H1 (cell line): ENCODE measurements around the gene GABRE.

Experiments used
- ASH2L ChIP-seq: fragments of 200-600, 300-600 bp; sonication (generic); IDR thresholded peaks from one replicate; pipeline ENCODE4 v1.7.1; 2017; ENCODE audit warnings: low read length
- CEBPB ChIP-seq: IDR thresholded peaks from 2 replicates; pipeline ENCODE4 v1.6.1; 2012; ENCODE audit warnings: low read depth, low read length
- GTF2F1 ChIP-seq: IDR thresholded peaks from 2 replicates; pipeline ENCODE4 v1.6.1; 2012; ENCODE audit warnings: low read depth, low read length, improper control_type of control experiment, borderline replicate concordance
- POLR2A ChIP-seq, 2 experiments: IDR thresholded peaks; 1 replicate in 1 of 2; 2 replicates in 1 of 2; pipeline ENCODE4 v1.6.1; 2011; ENCODE audit warnings: low read depth in 2 of 2, low read length in 2 of 2, mild to moderate bottlenecking in 2 of 2; ENCODE audit errors: control extremely low read depth in 1 of 2
- POLR2AphosphoS5 ChIP-seq: IDR thresholded peaks from 2 replicates; pipeline ENCODE4 v1.6.1; 2011; ENCODE audit warnings: low read depth, low read length
- RAD21 ChIP-seq, 2 experiments: IDR thresholded peaks in 1 of 2; conservative IDR thresholded peaks in 1 of 2; 2 replicates each; pipeline ENCODE4 v1.6.1; 2011; ENCODE audit warnings: low read depth in 2 of 2, low read length in 2 of 2, improper control_type of control experiment in 1 of 2, inconsistent platforms in 1 of 2, mild to moderate bottlenecking in 1 of 2, moderate library complexity in 1 of 2
- TAF1 ChIP-seq: IDR thresholded peaks from 2 replicates; pipeline ENCODE4 v1.6.1; 2011; ENCODE audit warnings: mild to moderate bottlenecking, low read depth, low read length
- TF ChIP-seq, protein P1 (sequence below), 3 experiments: IDR thresholded peaks; 1 replicate in 2 of 3; 2 replicates in 1 of 3; pipeline versions ENCODE4 v1.5.1 to v1.6.1; 2011; ENCODE audit warnings: low read length in 3 of 3, mild to moderate bottlenecking in 3 of 3, inconsistent platforms in 2 of 3, low read depth in 1 of 3, moderate library complexity in 1 of 3; ENCODE audit not compliant: insufficient read depth in 1 of 3; ENCODE audit errors: control extremely low read depth in 1 of 3
- TF ChIP-seq, protein P2 (sequence below): IDR thresholded peaks from 2 replicates; pipeline ENCODE4 v1.6.1; 2011; ENCODE audit warnings: low read depth, mild to moderate bottlenecking, low read length; ENCODE audit not compliant: insufficient read depth
- TF ChIP-seq, protein P3 (sequence below): IDR thresholded peaks from 2 replicates; pipeline ENCODE4 v1.6.1; 2012; ENCODE audit warnings: low read length, inconsistent platforms

DNA sequence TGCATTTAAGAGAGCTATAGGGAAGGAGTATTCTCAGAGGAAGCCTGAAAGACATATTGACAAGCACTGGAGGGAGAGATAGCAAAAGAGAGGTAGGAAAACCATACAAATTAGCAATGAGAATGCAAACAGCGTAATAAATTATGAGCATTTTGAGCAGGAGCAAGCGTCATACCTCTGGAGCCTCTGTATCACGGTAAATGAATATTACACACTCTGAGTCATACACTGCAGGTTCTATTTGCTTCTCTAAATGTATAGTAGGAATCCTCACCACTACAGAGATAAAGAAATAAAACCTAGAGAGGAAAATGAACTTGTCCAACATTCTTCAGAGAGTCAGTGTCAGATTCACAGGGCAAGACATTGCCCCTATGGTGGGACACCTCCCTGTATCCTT lies 46.4 kb upstream of the GABRE start:
- TF ChIP-seq, protein P1, sequence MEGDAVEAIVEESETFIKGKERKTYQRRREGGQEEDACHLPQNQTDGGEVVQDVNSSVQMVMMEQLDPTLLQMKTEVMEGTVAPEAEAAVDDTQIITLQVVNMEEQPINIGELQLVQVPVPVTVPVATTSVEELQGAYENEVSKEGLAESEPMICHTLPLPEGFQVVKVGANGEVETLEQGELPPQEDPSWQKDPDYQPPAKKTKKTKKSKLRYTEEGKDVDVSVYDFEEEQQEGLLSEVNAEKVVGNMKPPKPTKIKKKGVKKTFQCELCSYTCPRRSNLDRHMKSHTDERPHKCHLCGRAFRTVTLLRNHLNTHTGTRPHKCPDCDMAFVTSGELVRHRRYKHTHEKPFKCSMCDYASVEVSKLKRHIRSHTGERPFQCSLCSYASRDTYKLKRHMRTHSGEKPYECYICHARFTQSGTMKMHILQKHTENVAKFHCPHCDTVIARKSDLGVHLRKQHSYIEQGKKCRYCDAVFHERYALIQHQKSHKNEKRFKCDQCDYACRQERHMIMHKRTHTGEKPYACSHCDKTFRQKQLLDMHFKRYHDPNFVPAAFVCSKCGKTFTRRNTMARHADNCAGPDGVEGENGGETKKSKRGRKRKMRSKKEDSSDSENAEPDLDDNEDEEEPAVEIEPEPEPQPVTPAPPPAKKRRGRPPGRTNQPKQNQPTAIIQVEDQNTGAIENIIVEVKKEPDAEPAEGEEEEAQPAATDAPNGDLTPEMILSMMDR (IDR thresholded peaks at IDR 0.05; ENCODE audit: control extremely low read depth in 1 of 3, insufficient read depth in 1 of 3, low read depth in 1 of 3, low read length in 3 of 3), result no peak
- TF ChIP-seq POLR2AphosphoS5, result no peak
- TF ChIP-seq, protein P2, sequence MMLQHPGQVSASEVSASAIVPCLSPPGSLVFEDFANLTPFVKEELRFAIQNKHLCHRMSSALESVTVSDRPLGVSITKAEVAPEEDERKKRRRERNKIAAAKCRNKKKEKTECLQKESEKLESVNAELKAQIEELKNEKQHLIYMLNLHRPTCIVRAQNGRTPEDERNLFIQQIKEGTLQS, result no peak
- TF ChIP-seq GTF2F1, result no peak
- TF ChIP-seq, protein P3, sequence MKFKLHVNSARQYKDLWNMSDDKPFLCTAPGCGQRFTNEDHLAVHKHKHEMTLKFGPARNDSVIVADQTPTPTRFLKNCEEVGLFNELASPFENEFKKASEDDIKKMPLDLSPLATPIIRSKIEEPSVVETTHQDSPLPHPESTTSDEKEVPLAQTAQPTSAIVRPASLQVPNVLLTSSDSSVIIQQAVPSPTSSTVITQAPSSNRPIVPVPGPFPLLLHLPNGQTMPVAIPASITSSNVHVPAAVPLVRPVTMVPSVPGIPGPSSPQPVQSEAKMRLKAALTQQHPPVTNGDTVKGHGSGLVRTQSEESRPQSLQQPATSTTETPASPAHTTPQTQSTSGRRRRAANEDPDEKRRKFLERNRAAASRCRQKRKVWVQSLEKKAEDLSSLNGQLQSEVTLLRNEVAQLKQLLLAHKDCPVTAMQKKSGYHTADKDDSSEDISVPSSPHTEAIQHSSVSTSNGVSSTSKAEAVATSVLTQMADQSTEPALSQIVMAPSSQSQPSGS, result no peak
- TF ChIP-seq POLR2A (IDR thresholded peaks at IDR 0.05; ENCODE audit: control extremely low read depth in 1 of 2, low read depth in 2 of 2, low read length in 2 of 2), result no peak
- no peak for TF ChIP-seq ASH2L
- no peak for TF ChIP-seq RAD21 (IDR thresholded peaks at IDR 0.05 in 1 of 2, conservative IDR thresholded peaks at IDR 0.05 in 1 of 2; ENCODE audit: low read depth in 2 of 2, low read length in 2 of 2)
- TF ChIP-seq CEBPB, result no peak
- no peak for TF ChIP-seq TAF1
